Measurements from ENCODE around the gene PLXNA2.

The PLXNA2 gene

DNA sequence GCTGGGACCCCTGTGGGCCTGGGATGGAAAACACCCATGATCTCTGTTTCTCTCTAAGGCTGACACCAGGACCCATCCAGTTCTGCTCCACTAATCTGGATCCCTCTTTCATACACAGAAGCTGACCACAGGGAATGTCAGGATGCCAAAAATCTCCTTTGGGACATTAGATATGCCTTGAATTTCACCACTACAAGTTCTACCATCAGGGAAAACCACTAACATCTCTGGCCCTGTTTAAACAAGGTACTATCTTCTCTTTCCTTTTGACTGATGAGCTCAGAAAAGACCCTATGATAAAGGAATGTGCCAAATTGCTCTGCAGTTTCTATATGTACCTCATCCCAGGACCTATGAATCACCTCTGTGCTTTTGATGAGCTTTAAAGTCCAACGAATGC, 10.2 kb upstream of the PLXNA2 start:
- peaks cover 24% of the 10 kb centered on the region for H3K4me1 Mint-ChIP-seq
- H3K9me3 Mint-ChIP-seq: peaks cover 5% of the 10 kb centered on the region
- no peak for TF ChIP-seq CTCF (IDR thresholded peaks at IDR 0.05; ENCODE audit: unreplicated experiment in 3 of 3)
- H3K4me3 Mint-ChIP-seq: no peak overlapping the region
- H3K36me3 Mint-ChIP-seq (ENCODE audit: low read depth): peaks cover 2% of the 10 kb centered on the region
- peaks cover 51% of the 10 kb centered on the region for H3K27me3 Mint-ChIP-seq (ENCODE audit: low read depth)
- no peak overlapping the region for H3K27ac Mint-ChIP-seq

DNA sequence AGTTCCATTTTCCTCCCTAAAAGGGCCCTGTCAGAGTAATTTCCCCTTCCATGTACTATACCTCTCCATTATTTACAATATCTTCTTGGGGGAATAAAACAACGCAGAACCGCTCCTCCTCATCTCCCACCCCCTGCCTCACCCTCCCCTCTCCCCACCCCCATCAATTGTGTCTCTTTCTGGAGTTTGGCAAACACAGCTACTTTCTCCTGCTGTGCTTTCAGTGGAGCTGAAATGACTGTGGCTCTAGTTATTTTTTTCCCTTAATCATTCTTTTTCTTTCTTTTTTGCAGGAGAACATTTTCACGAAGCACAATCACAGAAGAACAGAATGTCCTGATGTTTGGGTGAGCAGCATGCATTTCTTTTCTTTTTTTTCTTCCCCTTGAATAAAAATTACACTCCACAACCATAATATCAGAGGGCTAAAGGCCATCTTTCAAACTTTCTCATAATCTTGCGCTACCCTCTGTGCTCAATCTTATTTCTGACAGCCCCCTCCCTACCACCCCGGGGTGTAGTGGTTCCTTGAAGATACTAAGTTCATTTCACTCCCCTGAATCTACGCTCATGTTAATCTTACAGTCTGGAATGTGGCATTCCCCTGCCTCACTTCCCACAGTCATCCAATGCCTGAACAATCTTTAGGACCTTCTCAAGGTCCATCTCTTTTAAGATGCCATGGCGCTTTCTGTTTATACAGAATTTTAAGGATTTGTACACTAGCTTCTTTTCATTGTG, 8.8 kb upstream of the PLXNA2 start:
- peaks cover 32% of the 10 kb centered on the region for H3K4me1 Mint-ChIP-seq
- peaks cover 56% of the 10 kb centered on the region for H3K27me3 Mint-ChIP-seq (ENCODE audit: low read depth)

DNA sequence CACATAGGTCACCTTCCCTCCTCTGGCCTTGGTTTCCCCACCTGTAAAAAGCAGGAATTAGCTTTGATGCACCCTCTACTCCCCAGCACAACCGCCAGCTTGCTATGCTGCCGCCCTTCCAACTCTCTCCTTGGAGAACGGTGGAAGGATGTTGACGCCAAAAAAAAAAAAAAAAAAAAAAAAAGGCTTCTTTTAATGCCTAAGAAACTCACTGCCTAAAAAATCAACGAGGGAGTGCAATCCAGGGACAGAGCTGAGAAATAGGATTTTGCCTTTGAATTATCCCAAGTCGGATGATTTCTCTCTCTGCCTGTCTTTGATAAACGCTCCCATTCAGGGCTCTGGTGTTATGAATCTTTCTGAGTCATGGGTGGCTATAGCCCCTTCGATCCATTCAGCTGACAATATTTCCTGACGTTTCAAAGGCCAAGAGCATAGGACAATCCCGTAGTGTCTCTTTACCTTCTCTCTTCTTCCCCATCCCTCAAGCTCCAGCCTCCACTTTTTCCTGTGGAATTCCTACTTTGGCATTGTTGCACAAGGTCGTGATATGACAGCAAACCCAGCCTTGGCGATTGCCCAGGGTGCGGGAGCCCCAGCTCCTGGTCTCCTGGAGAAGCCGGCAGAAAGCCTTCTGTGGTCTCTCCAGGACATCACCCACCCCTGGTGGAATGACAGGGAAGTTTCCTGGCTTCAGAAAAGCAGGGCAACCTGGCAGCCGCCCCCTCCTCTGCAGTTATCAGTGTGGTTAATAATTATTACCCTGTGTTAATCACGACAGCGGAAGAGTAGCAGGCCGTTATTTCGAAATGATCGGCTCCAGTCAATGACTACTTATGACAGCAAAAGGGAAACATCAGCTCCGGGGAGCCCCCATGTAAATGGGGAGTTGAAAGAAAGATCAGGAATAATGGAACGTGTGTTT, 8.0 kb upstream of the PLXNA2 start:
- peaks cover 32% of the 10 kb centered on the region for H3K4me1 Mint-ChIP-seq
- H3K27ac Mint-ChIP-seq: peak overlapping the region in 1 of 3 experiments; percentile 5
- peak; percentile 24 to 45 (median 33) for TF ChIP-seq CTCF (IDR thresholded peaks at IDR 0.05; ENCODE audit: unreplicated experiment in 3 of 3)
- no peaks in the 10 kb centered on the region for H3K36me3 Mint-ChIP-seq (ENCODE audit: low read depth)
- H3K27me3 Mint-ChIP-seq (ENCODE audit: low read depth): peaks cover 48% of the 10 kb centered on the region
- no peaks in the 10 kb centered on the region for H3K9me3 Mint-ChIP-seq
- peak overlapping the region in 1 of 3 experiments; percentile 15 for H3K4me3 Mint-ChIP-seq

More for the DNA sequence above, 8.8 kb upstream of the PLXNA2 start:
- H3K4me3 Mint-ChIP-seq: peak overlapping the region; percentile 1 to 16 (median 6)
- H3K36me3 Mint-ChIP-seq (ENCODE audit: low read depth): no peaks in the 10 kb centered on the region
- no peaks in the 10 kb centered on the region for H3K9me3 Mint-ChIP-seq
- H3K27ac Mint-ChIP-seq: peak overlapping the region in 1 of 3 experiments; percentile 26
- TF ChIP-seq CTCF (IDR thresholded peaks at IDR 0.05; ENCODE audit: unreplicated experiment in 3 of 3): no peak

- peaks cover 40% of the 10 kb centered on the region for H3K27me3 Mint-ChIP-seq (ENCODE audit: low read depth)
- no peak overlapping the region for H3K27ac Mint-ChIP-seq
- peaks cover 32% of the 10 kb centered on the region for H3K4me1 Mint-ChIP-seq
- no peaks in the 10 kb centered on the region for H3K36me3 Mint-ChIP-seq (ENCODE audit: low read depth)
- H3K9me3 Mint-ChIP-seq: no peaks in the 10 kb centered on the region
- no peak for TF ChIP-seq CTCF (IDR thresholded peaks at IDR 0.05; ENCODE audit: unreplicated experiment in 3 of 3)
- H3K4me3 Mint-ChIP-seq: no peak overlapping the region
Observed at GRCh38 chr1:208251015-208251414, 6.8 kb upstream of the PLXNA2 start.

DNA sequence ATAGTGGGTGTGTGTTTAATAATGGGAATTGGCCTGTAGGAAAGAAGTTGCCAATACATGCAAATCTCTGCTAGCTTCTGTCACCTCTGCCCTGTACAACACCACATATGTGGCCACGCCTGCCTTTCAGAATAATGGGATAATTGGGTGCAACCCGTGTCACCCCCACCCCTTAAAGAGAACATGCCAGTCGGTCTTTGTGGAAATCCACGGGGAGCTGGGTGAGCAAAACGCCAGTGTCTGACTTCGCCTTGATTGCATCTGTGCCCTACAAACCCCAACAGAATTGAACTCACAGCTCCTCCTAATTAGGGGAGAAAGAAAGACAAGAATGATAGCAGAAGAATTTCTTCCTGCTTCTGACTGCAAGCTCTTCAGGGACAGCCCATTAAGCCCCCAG, 6.4 kb upstream of the PLXNA2 start:
- Mint-ChIP-seq H3K27ac (no peak overlapping the region), H3K9me3 (no peaks in the 10 kb centered on the region), H3K4me1 (peaks cover 32% of the 10 kb centered on the region), H3K4me3 (no peak overlapping the region), H3K36me3 (ENCODE audit: low read depth) (no peaks in the 10 kb centered on the region), H3K27me3 (ENCODE audit: low read depth) (peaks cover 36% of the 10 kb centered on the region)
- TF ChIP-seq CTCF (IDR thresholded peaks at IDR 0.05; ENCODE audit: unreplicated experiment in 3 of 3): no peak

All from nephron (organoid).